GM19395 (cell line): ENCODE data around the gene PDCD2L.
"Not testable (repeated sequence)": the region's sequence is repeated elsewhere in the genome, so short reads cannot be mapped to it uniquely, and the experiment has no call there.

Experiments
- ATAC-seq: cut with Tn5 transposase; IDR thresholded peaks from one replicate; pipeline ENCODE4 v1.9.1; 2021; ENCODE audit warnings: mild to moderate bottlenecking, moderate library complexity; ENCODE audit not compliant: unreplicated experiment

PDCD2L gene

GRCh38 chr19:34404109-34404909 lies at the start of gene PDCD2L:
TSS of gene PDCD2L (plus strand) at chr19:34404399. CDS start at chr19:34404431, 32 bp downstream.
- ATAC-seq, result peak; percentile 76

- no peak for ATAC-seq
Observed at GRCh38 chr19:34355201-34355600, 49.0 kb upstream of the PDCD2L start.

- ATAC-seq, result no peak
Observed at GRCh38 chr19:34356875-34357274, 47.3 kb upstream of the PDCD2L start.

- ATAC-seq, result no peak
Observed at GRCh38 chr19:34357431-34357830, 46.8 kb upstream of the PDCD2L start.

GRCh38 chr19:34359140-34359953 lies 44.9 kb upstream of the PDCD2L start:
- peak; percentile 88 for ATAC-seq

GRCh38 chr19:34359954-34360315 lies 44.3 kb upstream of the PDCD2L start:
- ATAC-seq, result no peak

GRCh38 chr19:34360354-34360909 lies 43.8 kb upstream of the PDCD2L start:
- ATAC-seq, result no peak

- ATAC-seq, result no peak
Observed at GRCh38 chr19:34362679-34363069, 41.5 kb upstream of the PDCD2L start.

GRCh38 chr19:34363094-34363493 lies 41.1 kb upstream of the PDCD2L start:
- ATAC-seq, result no peak

- no peak for ATAC-seq
Observed at GRCh38 chr19:34363930-34364329, 40.3 kb upstream of the PDCD2L start.

GRCh38 chr19:34364462-34364829 lies 39.8 kb upstream of the PDCD2L start:
- no peak for ATAC-seq

GRCh38 chr19:34364830-34365462 lies 39.3 kb upstream of the PDCD2L start, which contains the start of gene GPI:
TSS of gene GPI (plus strand) at chr19:34365196. CDS start at chr19:34365267, 71 bp downstream.
- ATAC-seq, result peak; percentile 68

- ATAC-seq, result no peak
Observed at GRCh38 chr19:34365463-34366401, 38.5 kb upstream of the PDCD2L start.

- no peak for ATAC-seq
Observed at GRCh38 chr19:34366738-34367623, 37.2 kb upstream of the PDCD2L start.

- no peak for ATAC-seq
Observed at GRCh38 chr19:34367624-34367957, 36.6 kb upstream of the PDCD2L start.

GRCh38 chr19:34368338-34368737 lies 35.9 kb upstream of the PDCD2L start:
- ATAC-seq, result no peak

GRCh38 chr19:34369166-34369565 lies 35.0 kb upstream of the PDCD2L start:
- not testable (repeated sequence) for ATAC-seq

GRCh38 chr19:34370117-34370516 lies 34.1 kb upstream of the PDCD2L start:
- no peak for ATAC-seq

GRCh38 chr19:34370983-34371382 lies 33.2 kb upstream of the PDCD2L start:
- no peak for ATAC-seq
